Omental fat pad (tissue), 4 donors: ENCODE measurements around the gene SCAMP1. TPM values are rescaled to one million over a fixed set of nuclear protein-coding genes. Genes with fewer than 3 reads are reported as not detected.

Experiments
- ATAC-seq: fragments of 150-250 bp; one replicate; pipeline ENCODE4 v1.9.1; 2016; ENCODE audit warnings: mild to moderate bottlenecking, moderate library complexity; ENCODE audit not compliant: low FRiP score
- DNase-seq: peaks from one replicate; pipeline ENCODE4 v3.0.0-alpha.2; 2019; ENCODE audit warnings: low spot score
- total RNA-seq, 4 donors: library from RNA; depleted of rRNA; stranded (reverse); fragments of >200 nt; gene quantifications; one replicate each; pipeline ENCODE4 v1.1.0, GENCODE V29; 2016
- TF ChIP-seq, protein P1 (sequence below), 3 donors: fragments of 450-650 bp; IDR thresholded peaks; one replicate each; pipeline ENCODE4 v1.5.1; 2016 to 2017; ENCODE audit warnings: antibody characterized with exemption in 3 of 3, mild to moderate bottlenecking in 3 of 3, moderate library complexity in 2 of 3

The SCAMP1 gene
- total RNA-seq, 4 donors from 2014 or later, result 21.2 to 46.5 (median 22.1) TPM

DNA sequence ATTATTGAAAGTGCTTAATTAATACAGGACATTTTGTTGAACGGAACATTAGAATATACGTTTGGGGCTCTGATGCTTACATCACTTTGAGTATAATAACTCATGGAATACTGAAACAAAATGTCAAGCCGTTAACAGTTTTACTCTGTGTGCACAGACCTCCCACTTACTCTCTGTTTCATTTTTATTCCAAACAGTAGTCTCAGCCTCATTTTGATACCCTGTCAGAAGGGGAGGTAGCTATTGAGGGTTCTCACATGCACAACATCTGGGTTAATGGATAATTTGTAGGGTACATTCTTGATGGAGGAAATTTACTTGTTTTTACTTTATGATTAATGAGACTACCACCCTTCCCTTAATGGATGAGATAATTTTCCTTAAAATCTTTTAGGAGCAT, 59.0 kb downstream of the SCAMP1 start:
- no peak for ATAC-seq
- no peak for DNase-seq
- TF ChIP-seq, protein P1, sequence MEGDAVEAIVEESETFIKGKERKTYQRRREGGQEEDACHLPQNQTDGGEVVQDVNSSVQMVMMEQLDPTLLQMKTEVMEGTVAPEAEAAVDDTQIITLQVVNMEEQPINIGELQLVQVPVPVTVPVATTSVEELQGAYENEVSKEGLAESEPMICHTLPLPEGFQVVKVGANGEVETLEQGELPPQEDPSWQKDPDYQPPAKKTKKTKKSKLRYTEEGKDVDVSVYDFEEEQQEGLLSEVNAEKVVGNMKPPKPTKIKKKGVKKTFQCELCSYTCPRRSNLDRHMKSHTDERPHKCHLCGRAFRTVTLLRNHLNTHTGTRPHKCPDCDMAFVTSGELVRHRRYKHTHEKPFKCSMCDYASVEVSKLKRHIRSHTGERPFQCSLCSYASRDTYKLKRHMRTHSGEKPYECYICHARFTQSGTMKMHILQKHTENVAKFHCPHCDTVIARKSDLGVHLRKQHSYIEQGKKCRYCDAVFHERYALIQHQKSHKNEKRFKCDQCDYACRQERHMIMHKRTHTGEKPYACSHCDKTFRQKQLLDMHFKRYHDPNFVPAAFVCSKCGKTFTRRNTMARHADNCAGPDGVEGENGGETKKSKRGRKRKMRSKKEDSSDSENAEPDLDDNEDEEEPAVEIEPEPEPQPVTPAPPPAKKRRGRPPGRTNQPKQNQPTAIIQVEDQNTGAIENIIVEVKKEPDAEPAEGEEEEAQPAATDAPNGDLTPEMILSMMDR (IDR thresholded peaks at IDR 0.05), result no peak

DNA sequence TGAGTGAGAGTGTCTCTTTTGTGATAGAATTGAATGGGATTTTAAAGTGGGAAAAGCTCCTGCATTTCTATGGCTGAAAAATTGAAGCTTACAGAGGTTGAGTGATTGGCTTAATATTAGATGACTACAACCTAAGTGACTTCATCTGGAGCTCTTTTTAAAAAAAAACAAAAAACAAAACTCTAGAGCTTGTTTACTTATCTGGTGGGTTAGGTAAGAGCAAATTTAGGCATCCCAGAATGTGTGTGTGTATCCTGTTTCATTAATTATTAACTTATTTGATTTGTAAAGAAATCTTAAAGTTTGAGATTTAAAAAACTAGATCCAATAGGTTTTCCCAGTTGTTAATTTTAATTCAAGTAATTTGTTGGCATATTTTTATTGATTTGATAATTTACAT, 60.1 kb downstream of the SCAMP1 start:
- ATAC-seq (no peak), DNase-seq (no peak)
- TF ChIP-seq, protein P1 (IDR thresholded peaks at IDR 0.05), result no peak

DNA sequence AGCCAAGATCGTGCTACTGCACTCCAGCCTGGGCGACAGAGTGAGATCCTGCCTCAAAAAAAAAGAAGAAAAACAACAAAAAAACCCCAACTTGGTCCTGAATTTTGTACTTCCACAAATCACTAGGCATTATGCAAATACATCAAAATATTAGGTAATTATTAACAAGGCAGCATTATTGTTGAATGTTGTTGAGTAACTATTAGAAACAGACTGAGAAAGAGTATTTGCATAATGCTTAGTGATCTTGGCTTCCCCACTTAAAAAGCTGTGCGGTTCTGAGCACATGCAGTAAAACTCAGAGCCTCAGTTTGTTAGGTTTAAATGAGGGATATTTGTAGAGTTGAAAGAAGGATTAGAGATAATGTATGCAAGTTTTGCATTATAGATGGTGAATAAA, 64.2 kb downstream of the SCAMP1 start:
- DNase-seq (no peak), ATAC-seq (no peak)
- TF ChIP-seq, protein P1 (IDR thresholded peaks at IDR 0.05), result no peak

DNA sequence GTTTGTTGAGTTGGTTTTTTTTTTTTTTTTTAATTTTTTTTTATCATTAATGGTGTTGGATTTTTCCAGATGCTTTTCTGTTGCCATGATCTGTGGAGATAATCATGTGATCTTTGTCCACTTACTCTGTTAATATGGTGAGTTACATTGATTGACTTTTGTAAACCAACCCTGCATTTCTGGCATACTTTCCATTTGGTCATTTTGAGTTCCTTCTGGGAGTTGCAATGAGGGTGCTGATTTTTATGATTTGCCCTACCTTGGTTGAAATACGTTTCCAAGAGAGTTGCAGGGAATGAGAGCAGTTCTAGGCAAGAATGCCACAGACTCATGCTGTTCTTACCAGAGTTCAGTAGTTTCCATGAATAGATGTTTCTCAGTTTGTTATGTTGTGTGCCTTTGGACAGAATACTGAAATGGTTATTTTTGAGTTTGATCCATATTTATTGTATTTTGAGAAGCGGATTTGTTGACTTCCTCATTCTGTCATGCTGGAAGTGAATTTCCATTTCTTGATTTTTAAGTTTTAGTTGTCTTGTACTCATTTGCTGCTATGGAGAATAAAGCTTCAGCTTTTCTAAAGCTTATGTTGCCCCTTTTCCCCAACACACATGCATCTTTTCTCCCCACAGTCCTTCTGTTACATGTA, 69.0 kb downstream of the SCAMP1 start:
- TF ChIP-seq, protein P1 (IDR thresholded peaks at IDR 0.05), result no peak
- DNase-seq (no peak), ATAC-seq (no peak)

DNA sequence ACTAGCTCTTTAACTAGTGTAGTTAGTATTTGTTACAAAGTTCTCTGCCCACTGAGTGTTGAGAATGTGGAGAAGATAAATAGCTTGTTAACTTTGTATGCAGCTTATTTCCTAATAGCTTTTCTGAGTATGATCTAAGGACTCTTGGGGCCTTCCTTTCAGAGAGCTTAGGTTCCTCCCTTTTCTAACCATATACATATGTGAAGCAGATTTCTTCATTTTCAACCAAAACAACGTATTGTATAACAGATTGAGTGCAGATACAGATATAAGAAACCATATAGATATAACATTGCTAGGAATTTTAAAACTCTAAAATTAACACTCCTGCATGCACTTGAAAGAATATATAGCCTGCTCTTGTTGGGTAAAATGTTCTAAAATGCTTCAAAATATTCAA, 70.4 kb downstream of the SCAMP1 start:
- ATAC-seq (no peak), DNase-seq (no peak)
- TF ChIP-seq, protein P1 (IDR thresholded peaks at IDR 0.05), result no peak

DNA sequence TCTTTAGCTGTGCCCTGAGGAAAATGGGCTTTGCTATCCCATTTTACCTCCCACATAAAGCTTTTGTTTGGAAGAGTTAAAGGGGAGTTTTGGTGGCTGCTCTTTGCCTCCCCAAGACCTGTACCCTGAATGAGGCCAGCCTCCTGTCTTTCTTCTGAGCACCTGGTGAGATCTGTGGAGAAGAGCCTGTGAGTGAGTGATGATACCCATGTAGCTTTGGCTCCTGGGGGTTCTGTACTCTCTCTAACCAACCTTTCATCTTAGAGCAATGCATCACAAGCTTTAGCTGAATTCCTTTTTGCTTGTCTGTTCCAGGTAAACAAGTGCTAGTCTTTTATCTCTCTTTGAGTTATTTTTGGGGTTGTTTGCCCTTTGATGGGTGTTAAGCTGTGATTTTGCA, 73.6 kb downstream of the SCAMP1 start:
- TF ChIP-seq, protein P1 (IDR thresholded peaks at IDR 0.05), result no peak
- no peak for DNase-seq
- ATAC-seq, result no peak

DNA sequence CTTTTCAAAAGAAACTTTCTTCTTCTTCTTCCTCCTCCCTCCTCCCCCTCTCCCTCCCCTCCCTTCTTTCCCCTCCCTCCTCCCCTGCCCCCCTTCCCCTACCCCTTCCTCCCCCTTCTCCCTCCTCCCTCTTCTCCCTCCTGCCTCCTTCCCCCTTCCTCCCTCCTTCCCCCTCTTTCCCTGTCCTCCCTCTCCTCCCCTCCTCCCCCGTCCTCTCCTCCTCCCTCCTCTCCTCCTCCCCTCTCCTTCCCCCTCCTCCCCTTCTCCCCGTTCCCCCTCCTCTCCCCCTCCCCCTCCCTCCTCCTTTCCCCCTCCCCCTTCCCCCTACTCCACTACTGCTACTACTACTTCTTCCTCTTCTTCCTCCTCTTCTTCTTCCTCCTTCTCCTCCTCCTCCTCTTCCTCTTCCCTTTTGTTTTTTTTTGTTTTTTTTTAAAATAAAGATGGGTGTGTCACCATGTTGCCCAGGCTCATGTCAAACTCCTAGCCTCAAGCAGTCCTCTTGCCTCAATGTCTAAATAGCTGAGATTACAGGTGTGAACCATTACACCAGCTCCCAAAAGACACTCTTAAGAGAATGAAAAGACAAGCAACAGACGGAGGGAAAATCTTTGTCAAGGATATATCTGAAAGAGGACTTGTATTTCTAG, 87.5 kb downstream of the SCAMP1 start:
- TF ChIP-seq, protein P1 (IDR thresholded peaks at IDR 0.05), result no peak
- ATAC-seq (no peak), DNase-seq (no peak)
